D341Med (cell line): ENCODE results near the gene E2F2.

Experiments
- DNase-seq: peaks from one replicate; pipeline ENCODE4 v3.0.0; 2012; ENCODE audit warnings: low spot score

E2F2 gene, protein sequence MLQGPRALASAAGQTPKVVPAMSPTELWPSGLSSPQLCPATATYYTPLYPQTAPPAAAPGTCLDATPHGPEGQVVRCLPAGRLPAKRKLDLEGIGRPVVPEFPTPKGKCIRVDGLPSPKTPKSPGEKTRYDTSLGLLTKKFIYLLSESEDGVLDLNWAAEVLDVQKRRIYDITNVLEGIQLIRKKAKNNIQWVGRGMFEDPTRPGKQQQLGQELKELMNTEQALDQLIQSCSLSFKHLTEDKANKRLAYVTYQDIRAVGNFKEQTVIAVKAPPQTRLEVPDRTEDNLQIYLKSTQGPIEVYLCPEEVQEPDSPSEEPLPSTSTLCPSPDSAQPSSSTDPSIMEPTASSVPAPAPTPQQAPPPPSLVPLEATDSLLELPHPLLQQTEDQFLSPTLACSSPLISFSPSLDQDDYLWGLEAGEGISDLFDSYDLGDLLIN

DNA sequence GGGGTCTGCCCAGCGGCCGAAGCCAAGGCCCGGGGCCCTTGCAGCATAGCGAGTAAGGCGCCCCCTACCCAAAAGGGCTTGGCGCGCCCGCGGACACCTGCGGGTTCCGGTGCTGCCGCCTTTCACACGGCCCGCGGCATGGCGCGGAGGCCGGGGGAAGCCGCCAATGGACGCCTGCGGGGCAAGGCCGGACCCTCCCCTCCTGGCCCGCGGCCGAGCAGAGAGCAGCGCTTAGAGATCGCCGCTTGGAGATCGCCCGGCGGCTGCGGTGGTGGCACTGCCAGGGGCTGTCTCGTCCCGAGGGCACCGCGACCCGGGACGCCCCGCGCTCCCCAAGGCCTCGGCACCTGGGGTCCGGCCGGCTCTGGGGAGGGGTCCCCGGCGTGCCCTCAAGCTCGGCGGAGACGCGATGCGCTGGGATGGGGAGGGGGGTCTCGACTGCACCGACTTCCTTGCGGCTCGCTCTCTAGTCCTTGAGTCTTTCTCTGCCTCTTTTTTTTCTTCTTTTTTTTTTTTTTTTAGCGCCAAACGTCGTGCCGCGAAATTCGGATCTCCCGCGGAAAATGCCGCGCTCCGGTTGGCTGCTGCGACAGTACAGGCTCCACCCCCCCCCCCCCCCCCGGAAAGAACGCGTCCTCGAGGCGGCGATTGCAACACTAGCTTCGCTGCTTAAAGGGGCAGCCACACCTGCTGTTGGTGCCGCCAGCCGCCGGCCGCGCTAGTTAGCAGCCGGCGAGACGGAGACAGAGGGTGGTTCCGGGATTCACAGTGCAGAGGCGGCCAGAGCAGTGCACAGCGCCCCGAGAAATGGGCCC is at the start of gene E2F2:
Gene E2F2 (minus strand): TSS at position 487 of the 815 bp plus-strand sequence. CDS start 440 bp downstream, at position 47.
- peak; percentile 94 for DNase-seq

DNA sequence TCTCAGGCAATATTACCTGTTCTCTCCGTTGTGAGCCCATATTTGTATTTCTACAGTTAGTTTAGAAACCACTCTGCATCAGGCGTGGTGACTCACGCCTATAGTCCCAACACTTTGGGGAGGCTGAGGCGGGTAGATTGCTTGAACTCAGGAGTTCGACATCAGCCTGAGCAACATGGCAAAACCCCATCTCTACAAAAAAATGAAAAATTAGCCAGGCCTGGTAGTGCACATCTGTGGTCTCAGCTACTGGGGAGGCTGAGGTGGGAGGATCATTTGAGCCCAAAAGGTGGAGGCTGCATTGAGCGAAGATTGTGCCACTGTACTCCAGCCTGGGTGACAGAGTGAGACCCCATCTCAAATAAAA is 47.9 kb upstream of the E2F2 start:
- DNase-seq, result no peak

DNA sequence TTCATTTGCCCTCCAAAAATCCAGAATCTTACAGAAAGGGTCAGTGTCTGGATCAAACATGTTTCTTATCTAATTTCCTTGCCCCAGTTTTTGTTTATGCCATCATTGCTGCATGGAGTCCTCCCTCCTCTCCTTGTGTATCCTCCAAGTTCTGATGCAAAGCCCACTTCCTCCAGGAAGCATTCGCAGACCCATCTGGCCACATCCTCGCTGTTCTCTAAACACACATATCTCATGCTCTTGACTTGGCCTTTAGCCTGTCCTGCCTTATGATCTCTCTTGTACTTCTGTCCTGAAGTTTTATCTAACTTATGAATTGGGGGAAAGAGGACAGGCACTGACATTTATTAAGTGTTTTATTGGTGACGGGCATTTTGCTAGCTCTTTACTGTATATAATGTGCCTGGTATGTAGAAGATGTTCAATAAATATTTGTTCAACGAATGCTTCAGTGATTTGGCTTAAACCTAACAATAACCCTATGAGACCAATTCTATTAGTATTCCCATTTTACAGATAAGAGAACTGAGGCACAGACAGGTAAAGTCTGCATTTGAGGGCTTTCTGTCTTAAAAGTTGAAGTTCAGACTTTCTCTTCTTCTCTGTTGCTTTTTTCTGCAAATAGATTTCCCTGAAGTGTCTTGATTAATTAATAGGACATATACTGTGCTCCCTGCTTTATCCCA is 47.4 kb upstream of the E2F2 start:
- DNase-seq, result no peak

DNA sequence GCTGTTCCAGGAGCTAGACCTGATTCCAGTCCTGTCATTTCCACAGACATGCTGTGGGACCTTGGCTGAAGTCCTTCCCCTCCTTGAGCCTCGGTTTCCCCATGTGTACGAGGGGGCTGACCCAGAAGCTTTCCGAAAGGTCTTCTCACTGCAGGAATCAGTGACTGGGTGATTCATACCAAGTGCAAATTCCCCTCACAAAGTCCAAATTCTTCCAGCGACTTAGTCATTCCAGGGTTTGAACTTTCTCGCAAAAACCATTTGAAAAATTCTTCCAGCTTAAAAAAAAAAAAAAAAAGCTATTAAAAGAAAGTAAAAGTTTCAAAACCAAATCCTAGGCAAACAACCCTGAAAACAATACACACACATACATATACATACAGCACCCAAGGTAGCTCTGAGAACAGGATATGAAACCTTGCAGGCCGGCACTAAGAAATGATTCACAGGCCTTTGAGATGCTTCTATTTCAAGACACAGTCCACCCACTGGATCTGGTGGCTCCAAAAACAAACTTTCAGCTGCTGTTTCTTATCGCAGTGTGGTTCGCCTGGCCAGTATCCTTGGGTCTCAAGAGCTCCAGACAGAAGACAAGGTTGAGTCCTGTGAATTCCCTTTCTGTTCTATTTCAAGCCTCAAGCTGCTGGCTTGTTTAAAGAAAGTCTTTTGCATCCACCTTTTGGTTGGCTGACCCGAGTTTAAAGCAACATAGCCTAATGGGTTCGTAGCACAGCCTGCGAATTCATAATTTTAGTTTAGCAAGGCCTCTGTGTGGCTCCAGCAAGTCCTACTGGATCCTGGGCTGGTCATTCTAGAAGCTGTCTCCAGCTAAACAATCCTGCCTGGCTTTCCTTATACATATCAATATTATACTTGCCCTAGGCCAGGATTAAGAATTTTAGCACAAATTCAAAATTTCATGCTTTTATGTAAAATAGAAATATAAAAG is 46.3 kb upstream of the E2F2 start:
- no peak for DNase-seq

DNA sequence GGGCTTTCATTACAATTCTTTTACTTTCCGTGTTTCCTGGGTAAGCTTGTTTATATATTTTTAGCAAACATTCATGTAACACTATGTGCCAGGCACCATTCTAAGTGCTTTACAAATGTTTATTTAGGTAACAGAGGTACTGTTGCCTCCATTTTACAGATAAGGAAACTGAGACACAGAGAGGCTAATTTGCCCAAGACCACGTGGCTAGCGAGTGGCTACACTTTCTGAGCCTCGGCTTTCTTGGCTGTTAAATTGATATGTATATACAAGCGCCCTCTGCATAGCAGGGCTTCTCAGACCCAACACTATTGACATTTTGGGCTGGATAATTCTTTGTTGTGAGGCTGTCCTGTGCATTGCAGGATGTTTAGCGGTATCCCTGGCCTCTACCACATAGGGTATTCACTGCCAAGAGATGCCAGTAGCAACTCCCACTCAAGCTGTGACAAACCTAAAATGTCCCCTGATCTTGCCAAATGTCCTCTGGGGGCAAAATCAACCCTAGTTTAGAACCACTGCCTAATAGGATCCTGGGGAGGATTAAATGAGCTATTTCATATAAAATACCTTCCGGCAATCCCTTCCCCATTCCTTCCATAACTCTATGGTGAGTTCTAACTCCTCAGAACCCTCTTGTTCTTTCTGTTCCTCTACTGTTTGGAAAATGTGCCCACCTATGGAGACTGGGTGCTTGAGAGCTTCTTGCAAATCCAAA is 45.5 kb upstream of the E2F2 start:
- DNase-seq, result no peak

DNA sequence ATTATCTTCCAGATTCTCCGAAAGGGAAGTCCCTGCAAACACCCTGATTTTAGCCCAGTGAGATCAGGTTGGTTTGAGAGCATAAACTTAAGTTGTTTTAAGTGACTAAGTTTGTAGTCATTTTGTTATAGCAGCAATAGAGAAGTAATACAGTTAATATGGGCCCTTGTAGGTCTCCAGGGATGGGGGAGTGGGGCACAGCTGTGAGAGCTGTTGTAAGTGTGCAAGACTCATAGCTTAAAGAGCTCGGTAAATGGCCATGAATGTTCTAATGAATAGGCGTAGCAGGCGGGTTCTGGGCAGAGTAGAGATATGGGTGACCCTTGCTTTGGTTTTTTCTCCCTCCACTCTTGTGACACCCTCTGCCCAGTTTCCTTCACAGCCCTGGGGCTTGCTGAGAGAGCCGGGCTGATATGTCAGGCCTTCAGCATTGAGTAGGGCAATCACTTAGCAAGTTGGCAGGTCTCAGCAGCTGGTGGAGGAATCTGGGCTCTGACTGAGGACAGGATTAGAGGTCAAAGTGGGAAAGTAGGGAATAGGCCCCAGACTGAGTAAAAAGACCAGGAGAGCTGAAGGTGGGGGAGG is 44.3 kb upstream of the E2F2 start:
- no peak for DNase-seq

DNA sequence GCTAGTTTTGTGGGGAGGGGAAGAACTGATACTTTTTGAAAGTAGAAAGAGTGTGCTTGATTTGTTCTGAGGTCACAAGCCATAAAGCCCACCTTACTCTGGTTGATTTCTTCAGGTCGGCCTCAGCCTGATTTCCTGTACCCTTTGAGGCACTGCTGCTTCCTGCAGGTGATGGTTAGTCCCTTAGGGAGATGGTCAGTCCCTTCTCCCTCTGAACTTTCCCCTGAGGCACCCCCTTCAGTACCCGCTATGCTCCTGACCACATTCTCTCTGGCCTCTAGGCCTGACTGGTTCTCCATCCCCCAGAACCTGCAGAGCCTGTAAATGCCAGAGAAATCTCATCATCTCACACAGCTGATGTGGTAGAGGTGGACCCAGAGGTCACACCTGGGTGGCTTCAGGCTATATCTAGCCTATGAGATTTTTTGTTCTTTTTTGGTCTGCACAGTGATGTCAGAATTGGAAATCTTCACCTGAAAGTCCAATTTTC is 43.3 kb upstream of the E2F2 start:
- DNase-seq, result no peak

DNA sequence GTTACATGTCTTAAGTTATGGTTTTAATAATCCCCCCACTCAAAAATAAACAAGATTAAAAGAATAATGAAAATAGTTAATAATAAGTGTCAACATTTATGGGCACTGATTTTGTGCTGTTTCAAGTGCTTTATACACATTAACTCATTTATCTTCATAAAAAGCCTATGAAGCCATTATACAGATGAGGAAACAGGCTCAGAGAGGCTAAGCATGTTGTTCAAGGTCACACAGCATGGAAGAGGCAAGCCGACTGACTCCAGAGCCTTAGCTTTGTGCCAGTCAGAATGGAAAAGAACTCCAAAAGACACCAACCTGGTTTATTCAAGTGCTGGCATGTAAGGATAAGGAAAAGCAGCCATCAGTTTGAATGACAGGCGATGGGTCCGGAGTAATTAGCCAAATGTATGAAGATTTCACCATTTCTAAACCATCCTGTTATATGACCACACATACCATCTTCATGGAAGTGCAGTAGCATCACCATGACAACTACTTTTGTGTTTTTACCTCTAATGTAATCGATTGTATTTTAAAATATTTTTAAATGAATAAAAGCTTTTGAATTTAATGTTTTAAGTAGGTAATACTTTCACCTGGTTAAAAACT is 42.6 kb upstream of the E2F2 start:
- no peak for DNase-seq

DNA sequence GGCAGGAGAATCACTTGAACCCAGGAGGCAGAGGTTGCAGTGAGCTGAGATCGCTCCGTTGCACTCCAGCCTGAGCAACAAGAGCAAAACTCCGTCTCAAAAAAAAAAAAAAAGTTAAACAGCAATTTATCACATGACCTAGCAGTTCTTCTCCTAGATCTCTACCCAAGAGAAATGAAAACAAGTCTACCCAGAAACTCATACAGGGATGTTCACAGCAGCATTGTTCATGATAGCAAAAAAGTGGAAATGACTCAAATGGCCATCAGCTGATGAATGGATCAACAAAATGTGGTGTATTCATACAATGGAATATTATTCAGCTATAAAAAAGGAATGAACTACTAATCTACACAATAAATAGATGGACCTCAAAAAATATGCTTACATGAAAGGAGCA is 40.4 kb upstream of the E2F2 start:
- no peak for DNase-seq

DNA sequence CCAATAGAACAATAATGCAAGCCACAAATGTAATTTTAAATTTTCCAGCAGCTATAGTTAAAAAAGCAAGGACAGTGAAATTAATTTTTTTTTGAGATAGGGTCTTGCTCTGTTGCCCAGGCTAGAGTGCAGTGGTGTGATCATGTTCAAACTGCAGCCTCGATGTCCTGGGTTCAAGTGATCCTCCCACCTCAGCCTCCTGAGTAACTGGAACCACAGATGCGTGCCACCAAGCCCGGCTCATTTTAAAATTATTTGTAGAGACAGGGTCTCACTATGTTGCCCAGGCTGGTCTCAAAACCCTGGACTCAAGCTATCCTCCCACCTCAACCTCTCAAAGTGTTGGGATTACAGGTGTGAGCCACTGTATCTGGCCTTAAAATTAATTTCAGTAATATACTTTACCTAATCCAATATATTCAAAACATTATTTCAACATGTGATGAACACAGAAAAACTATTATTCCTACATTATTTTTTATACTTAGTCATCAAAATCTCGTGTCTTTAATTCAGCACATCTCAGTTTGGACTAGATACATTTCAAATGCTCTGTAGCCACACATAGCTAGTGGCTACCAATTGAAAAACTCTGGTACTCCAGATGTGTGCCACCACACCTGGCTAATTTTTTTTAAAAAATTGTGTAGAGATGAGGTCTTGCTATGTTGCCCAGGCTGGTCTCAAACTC is 39.1 kb upstream of the E2F2 start:
- DNase-seq, result no peak

DNA sequence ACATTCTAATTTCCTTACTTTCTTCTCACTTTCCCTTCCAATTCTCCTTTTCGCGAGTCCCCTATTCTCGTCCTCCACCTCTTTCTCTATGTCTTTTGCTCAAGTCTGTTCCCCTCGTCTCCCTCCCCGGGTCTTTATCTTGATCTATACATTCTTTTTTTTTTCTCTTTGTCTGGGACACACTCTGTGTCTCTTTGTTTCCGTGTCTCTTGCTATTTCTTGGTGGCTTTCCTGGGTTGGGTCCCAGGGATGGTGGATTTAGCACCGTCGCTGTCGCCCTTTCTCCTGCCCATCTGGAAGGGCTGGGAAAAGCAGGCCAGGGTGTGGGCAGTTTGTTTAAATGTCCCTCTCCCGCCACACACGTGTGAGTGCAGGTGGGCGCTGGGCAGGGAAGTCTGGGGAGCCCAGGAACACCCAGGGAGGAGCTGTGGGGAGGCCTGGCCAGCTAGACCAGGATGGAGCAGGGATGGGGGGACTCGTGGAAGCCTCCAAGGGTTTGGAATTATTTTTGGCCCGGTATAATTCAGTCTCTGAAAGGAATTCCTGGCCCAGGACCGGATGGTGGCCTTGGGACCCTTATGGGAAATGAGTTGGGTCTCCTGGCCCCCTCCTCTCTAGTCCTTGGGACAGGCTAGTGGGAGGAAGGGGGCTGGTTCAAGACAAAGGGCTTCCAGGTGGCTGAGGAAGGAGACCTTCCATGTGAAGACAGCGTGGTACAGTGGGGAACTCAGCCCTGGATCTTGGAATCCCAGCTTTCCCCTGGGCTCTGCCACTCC is 37.8 kb upstream of the E2F2 start:
- DNase-seq, result no peak

DNA sequence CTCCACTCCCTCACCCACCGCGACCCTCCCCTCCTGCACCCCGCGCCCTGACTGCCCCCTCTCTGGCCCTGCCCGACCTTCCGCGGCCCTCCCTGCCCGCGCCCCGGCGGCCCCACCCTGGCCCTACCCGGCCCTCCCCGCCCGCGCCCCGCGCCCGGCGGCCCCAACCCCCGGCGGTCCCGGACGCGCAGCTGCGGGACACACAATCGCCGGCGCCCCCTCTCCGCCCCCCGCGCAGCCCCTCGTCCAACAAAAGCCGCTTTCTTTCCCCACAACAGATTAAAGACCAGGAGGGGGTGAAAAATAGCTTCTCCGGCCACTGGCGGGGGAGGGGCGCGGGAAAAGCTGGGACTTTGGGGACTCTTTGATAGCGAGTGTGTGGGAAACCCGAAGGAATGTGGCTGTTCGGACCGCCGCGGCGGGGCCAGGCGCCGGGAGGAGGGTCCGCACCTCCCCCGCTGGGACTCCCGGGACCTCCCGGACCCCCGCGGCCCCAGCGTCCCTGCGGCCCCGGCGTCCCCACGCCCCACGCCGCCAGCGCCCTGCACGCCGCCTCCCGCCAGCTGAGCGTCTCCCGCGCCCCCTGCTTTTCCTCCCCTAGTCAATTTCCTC is 37.1 kb upstream of the E2F2 start:
- DNase-seq, result no peak

DNA sequence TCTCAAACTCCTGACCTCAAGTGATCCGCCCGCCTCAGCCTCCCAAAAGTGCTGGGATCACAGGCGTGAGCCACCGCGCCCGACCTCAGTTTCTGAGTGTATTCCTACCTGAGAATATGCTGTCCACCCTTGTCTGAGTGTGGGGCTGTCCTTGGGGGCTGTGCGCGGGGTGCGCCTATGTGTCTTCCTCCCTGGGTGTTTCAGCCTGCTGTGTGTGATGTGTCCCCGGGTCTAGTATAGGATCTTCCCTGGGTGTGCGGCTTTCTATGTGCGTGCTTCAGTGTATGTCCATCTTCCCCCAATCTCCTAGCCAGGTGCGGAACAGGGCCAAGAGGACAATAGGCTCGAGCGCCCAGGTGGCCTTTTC is 36.6 kb upstream of the E2F2 start:
- no peak for DNase-seq

DNA sequence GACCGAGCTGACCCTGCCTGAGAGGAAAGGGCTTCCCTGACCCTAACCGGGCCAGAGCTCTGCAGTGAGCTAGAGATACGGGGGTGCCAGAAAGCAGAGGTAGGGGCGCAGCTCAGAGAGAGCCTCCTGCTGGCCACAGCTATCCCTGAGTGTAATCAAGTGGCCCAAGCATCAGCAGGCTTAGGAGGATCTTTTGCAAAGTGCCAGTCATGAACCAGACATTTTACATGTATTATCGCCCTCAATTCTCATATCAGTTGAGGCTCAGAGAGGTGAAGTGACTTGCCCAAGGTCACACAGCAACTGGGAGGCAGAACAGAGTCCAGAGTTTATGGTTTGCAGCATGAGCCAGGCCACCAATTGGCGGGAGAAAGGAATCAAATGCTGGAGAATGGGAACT is 35.3 kb upstream of the E2F2 start:
- no peak for DNase-seq

DNA sequence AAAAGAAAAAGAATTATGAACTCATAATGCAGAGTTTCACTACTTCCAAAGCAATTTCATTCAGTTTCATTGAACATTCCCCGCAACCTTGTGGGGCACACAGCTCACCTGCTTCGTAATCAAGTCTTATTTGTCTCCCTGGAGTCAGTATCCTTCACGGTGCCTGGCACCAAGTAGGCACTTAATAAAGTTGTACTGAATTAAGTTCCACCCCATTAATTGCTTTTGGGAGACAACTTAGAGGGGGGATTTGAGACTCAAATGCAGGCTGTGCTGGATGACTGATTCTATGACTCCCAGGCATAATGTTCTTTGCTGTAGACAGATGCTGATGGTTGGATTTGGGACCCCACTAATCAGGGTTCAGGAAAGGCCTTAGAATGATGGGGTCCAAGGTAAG is 34.7 kb upstream of the E2F2 start:
- no peak for DNase-seq

DNA sequence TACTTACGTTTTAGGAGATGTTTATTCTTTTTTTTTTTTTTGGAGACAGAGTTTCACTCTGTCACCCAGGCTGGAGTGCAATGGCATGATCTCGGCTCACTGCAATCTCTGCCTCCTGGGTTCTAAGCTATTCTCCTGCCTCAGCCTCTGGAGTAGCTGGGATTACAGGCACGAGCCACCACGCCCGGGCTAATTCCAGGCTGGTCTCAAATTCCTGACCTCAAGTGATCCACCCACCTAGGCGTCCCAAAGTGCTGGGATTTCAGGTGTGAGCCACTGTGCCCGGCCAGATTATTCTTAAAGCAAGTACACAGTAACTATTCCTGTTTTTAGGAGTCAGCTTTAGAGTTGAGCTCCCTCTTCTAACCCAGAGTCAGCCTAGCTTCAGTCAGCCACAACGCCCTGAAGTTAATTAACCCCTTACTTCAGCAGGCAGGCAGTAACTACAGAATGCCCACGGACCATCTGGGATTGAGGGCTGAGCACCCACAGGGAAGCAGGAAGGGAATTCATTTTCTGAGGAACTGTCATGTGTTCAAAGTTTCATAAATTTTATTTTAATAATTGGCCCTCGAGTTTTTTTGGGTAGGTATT is 33.6 kb upstream of the E2F2 start:
- DNase-seq, result no peak

DNA sequence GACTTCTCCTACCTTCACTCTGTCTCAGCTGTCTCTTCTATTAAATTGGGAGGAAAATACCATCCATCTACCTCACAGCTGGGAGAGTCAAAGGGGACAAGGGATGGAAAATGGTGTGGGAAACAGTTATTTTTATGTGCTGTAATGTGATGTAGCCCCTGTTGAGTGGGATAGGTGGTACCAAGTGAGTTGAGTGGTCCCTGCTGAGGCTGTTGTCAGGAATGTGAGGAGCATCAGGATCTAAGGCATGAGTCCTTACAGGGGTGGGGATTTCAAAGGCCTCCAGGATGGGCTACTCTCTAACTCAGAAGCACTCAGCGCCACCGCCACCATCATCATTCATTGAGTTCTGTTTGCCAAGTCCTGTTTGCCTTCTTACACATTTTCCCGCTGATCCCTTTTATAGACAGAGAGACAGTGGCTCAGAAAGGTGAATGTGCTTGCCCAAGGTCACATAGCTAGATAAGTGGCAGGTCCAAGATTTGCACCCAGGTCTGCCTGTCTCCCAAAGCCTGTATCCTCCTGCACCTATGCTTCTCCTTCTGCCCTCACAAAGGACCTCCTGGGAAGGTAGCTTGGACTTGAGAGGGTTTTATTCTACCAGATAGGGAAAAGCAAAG is 32.8 kb upstream of the E2F2 start:
- no peak for DNase-seq
